Heart left ventricle (tissue), 16 donors: ENCODE measurements around the gene CACNA2D3. TPM values are rescaled to one million over a fixed set of nuclear protein-coding genes. Genes with fewer than 3 reads are reported as not detected.

Source experiments
- ATAC-seq, 4 donors: fragments of 200-7000 bp; cut with Tn5 transposase; one replicate each; pipeline ENCODE4 v1.9.1; 2020 to 2022; ENCODE audit warnings: moderate library complexity in 4 of 4, mild to moderate bottlenecking in 3 of 4, moderate number of reproducible peaks in 1 of 4
- DNase-seq, 5 donors: peaks; one replicate each; pipeline ENCODE4 v3.0.0-alpha.2; 2020
- H3K27ac ChIP-seq, 12 donors: fragments of 200-600 bp; sonication (generic) in 4 of 12; one replicate each; pipeline versions ENCODE4 v1.5.0 to v1.8.0; 2016 to 2022; ENCODE audit warnings: mild to moderate bottlenecking in 2 of 12
- H3K27me3 ChIP-seq, 9 donors: fragments of 200-600 bp; sonication (generic) in 2 of 9; one replicate each; pipeline versions ENCODE4 v1.5.1 to v1.8.0; 2016 to 2022; ENCODE audit warnings: mild to moderate bottlenecking in 3 of 9
- H3K36me3 ChIP-seq, 9 donors: fragments of 200-600 bp; sonication (generic) in 2 of 9; one replicate each; pipeline versions ENCODE4 v1.5.0 to v1.8.0; 2018 to 2022; ENCODE audit warnings: mild to moderate bottlenecking in 2 of 9
- H3K4me1 ChIP-seq, 12 donors: fragments of 200-600 bp; sonication (generic) in 4 of 12; one replicate each; pipeline versions ENCODE4 v1.5.0 to v1.8.0; 2016 to 2022; ENCODE audit warnings: mild to moderate bottlenecking in 3 of 12
- H3K4me3 ChIP-seq, 12 donors: fragments of 200-600 bp; sonication (generic) in 4 of 12; one replicate each; pipeline versions ENCODE4 v1.5.0 to v1.8.0; 2017 to 2022; ENCODE audit warnings: mild to moderate bottlenecking in 9 of 12, moderate library complexity in 4 of 12
- H3K9me3 ChIP-seq, 12 donors: fragments of 200-600 bp; sonication (generic) in 4 of 12; one replicate each; pipeline versions ENCODE4 v1.5.0 to v1.8.0; 2016 to 2022; ENCODE audit warnings: mild to moderate bottlenecking in 1 of 12
- CTCF ChIP-seq, 12 donors: fragments of 200-600 bp; sonication (generic) in 4 of 12; IDR thresholded peaks; one replicate each; pipeline versions ENCODE4 v1.5.0 to v1.8.0; 2018 to 2022; ENCODE audit warnings: antibody characterized with exemption in 12 of 12, mild to moderate bottlenecking in 5 of 12
- POLR2A ChIP-seq, 2 donors: fragments of 450-650 bp; IDR thresholded peaks; one replicate each; pipeline ENCODE4 v1.6.1; 2017; ENCODE audit warnings: antibody characterized with exemption in 2 of 2, mild to moderate bottlenecking in 2 of 2, moderate library complexity in 2 of 2
- WGBS, 4 donors: extraction: QIAGEN DNeasy Blood & Tissue Kit in 2 of 4; methylation state at CpG; one replicate each; pipeline versions ENCODE4 v1.1.5 to v1.1.7; 2013 to 2018; 5-methylcytosine and 5-hydroxymethylcytosine counted together
- intact Hi-C, 10 donors: fragments of 100-400 bp; cut with DNase I; formaldehyde crosslinking; loops; one replicate each; pipeline versions ENCODE4 v1.11.1 to v1.14.2; 2022
- polyA plus RNA-seq, 2 donors: library from polyadenylated mRNA; stranded (reverse); fragments of 200-250 nt; gene quantifications; one replicate each; pipeline ENCODE4 v1.2.3, GENCODE V29; 2013
- total RNA-seq, 9 donors: library from RNA; depleted of rRNA in 2 of 9; stranded (reverse); fragments of >200 nt in 2 of 9; fragmentation: NEBNext Ultra II Directional in 3 of 9; extraction: Animal tissue kit (Norgen Biotek cat#: 25700) in 3 of 9; gene quantifications; one replicate each; pipeline versions ENCODE4 v1.1.0 to v1.2.4, GENCODE V29; 2016 to 2023
- donor health status: ischemic (EF 13 %, LVEDD 7.1; RV severe dilation, severe dysfunction).
- donor health status: healthy with polysubstance abuse.
- donor health status: DM: no; HTN: yes; CAD: no.
- donor health status: DM: no; HTN: no; CAD: no.
- donor health status: ischemic (EF 25% LVEDD 6.9; RV normal size, moderate dysfunction).
- donor health status: ischemic (EF 25% LVEDD 5.7; RV mildly dilated, moderate dysfunction).
- donor health status: healthy.
- donor health status: DM: yes; HTN: yes; CAD: no.
- donor health status: ischemic (EF 35%, LVEDD 5.7; RV mildly dilated, moderate dysfunction).
- donor health status: nonischemic (EF 11% LVEDD 7.7; RV severe dilation, severe dysfunction).
- donor health status: DM: yes; HTN: yes; CAD: no.
- donor health status: PGD.
- donor health status: ischemic (EF 29% LVEDD 5.4; RV normal size, mild dysfunction).
- donor health status: nonischemic (EF 23%, LVEDD 6.1; RV moderate dilation, normal function).

CACNA2D3 gene
- total and polyA plus RNA-seq, 11 donors, result 0.17 to 25.1 (median 12.8) TPM

GRCh38 chr3:54215521-54215920 lies 93.2 kb downstream of the CACNA2D3 start:
- DNase-seq (no peak), ATAC-seq (no peak)
- H3K36me3 ChIP-seq, result no peaks in the 10 kb centered on the region
- H3K4me3 ChIP-seq, result no peak overlapping the region
- TF ChIP-seq POLR2A (IDR thresholded peaks at IDR 0.05) (no peak), CTCF (IDR thresholded peaks at IDR 0.05) (no peak)
- intact Hi-C loops, result no loop called here
- H3K4me1 ChIP-seq, result peaks cover 0 to 33% (median 1%) of the 10 kb centered on the region in 12 donors
- 70 to 78% (median 76%) methylated on average over 5 of the region's 5 CpGs for WGBS, 4 donors
- no peaks in the 10 kb centered on the region for H3K27me3 ChIP-seq
- H3K9me3 ChIP-seq, result peaks cover 0 to 6% (median 0%) of the 10 kb centered on the region in 12 donors
- H3K27ac ChIP-seq, result no peak overlapping the region

DNA sequence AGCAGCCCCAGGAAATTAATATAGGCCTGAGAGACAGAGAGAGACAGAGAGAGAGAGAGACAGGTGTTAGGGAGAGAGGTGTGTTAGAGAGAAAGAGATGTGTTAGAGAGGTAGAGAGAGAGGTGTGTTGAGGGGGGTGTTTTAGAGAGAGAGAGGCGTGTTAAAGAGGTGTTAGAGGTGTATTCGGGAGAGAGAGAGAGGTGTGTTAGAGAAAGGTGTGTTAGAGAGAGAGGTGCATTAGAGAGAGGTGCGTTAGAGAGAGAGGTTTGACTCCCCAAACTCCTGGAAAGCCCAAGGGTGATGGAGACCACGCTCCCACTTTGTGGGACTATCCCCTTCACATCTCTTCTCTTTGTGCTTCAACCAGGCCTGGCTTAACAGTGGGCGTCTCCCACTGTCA lies 95.5 kb downstream of the CACNA2D3 start:
- no peak for DNase-seq
- TF ChIP-seq POLR2A (IDR thresholded peaks at IDR 0.05) (no peak), CTCF (IDR thresholded peaks at IDR 0.05) (no peak)
- Histone ChIP-seq H3K4me1 (peaks cover 0 to 11% (median 1%) of the 10 kb centered on the region in 12 donors), H3K27me3 (no peaks in the 10 kb centered on the region), H3K9me3 (peaks cover 0 to 1% (median 0%) of the 10 kb centered on the region in 12 donors), H3K27ac (no peak overlapping the region), H3K4me3 (no peak overlapping the region), H3K36me3 (no peaks in the 10 kb centered on the region)
- no peak for ATAC-seq
- 67 to 83% (median 73%) methylated on average over 5 of the region's 5 CpGs for WGBS, 4 donors
- intact Hi-C loops, result no loop called here

DNA sequence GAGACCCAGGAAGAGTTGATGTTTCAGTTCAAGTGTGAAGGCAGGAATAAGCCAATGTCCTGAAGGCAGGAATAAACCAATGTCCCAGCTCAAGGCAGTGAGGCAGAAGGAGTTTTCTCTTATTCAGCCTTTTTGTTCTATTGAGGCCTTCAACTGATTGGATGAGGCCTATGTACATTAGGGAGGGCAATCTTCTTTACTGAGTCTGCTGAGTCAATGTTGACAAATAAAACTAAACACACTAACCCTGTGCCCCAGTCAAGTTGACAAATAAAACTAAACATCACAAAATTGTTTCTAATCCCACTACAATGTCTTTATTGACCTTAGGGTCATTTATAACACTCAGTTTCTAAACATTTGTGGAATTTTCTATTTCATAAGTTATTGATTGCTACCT lies 100.0 kb downstream of the CACNA2D3 start:
- H3K9me3 ChIP-seq, result no peaks in the 10 kb centered on the region
- H3K36me3 ChIP-seq, result no peaks in the 10 kb centered on the region
- H3K27me3 ChIP-seq, result no peaks in the 10 kb centered on the region
- ATAC-seq (no peak), DNase-seq (no peak)
- intact Hi-C loops, result no loop called here
- TF ChIP-seq CTCF (IDR thresholded peaks at IDR 0.05), result no peak
- no peak for TF ChIP-seq POLR2A (IDR thresholded peaks at IDR 0.05)
- peaks cover 0 to 3% (median 0%) of the 10 kb centered on the region in 12 donors for H3K4me1 ChIP-seq
- H3K27ac ChIP-seq, result no peak overlapping the region
- no peak overlapping the region for H3K4me3 ChIP-seq

GRCh38 chr3:54223063-54223462 lies 100.7 kb downstream of the CACNA2D3 start:
- TF ChIP-seq CTCF (IDR thresholded peaks at IDR 0.05), result no peak
- 88 to 91% (median 90%) methylated on average over 3 of the region's 3 CpGs for WGBS, 4 donors
- H3K4me3 ChIP-seq, result no peak overlapping the region
- no peaks in the 10 kb centered on the region for H3K9me3 ChIP-seq
- H3K27ac ChIP-seq, result no peak overlapping the region
- ATAC-seq (no peak), DNase-seq (no peak)
- intact Hi-C loops, result no loop called here
- H3K4me1 ChIP-seq, result peaks cover 0 to 3% (median 0%) of the 10 kb centered on the region in 12 donors
- H3K27me3 ChIP-seq, result no peaks in the 10 kb centered on the region
- no peaks in the 10 kb centered on the region for H3K36me3 ChIP-seq
